Cerebellar cortex (tissue), 1 donor: Measurements from ENCODE around the gene PFN3.

Experiments
- DNase-seq: peaks from one replicate; pipeline ENCODE4 v3.0.0-alpha.2; 2015; ENCODE audit warnings: low spot score

Gene PFN3

DNA sequence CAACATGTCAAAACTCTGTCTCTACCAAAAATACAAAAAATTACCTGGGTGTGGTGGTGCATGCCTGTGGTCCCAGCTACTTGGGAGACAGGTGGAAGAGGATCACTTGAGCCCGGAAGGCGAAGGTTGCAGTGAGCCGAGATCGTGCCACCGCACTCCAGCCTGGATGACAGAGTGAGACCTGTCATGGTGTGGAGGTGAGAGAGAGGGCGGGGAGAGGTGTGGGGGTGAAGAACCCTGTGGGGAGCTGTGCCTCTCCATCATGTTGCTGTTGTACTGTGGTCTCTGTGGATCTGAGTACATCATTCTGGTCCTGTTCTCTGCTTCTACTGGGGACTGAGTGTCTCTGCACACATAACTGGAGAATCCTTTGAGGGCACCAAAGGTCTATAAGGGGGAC is 27.6 kb downstream of the PFN3 start:
- DNase-seq, result no peak

- no peak for DNase-seq
Observed at GRCh38 chr5:177372034-177372896, 28.2 kb downstream of the PFN3 start.

GRCh38 chr5:177371120-177372033 is 29.1 kb downstream of the PFN3 start:
- no peak for DNase-seq

DNA sequence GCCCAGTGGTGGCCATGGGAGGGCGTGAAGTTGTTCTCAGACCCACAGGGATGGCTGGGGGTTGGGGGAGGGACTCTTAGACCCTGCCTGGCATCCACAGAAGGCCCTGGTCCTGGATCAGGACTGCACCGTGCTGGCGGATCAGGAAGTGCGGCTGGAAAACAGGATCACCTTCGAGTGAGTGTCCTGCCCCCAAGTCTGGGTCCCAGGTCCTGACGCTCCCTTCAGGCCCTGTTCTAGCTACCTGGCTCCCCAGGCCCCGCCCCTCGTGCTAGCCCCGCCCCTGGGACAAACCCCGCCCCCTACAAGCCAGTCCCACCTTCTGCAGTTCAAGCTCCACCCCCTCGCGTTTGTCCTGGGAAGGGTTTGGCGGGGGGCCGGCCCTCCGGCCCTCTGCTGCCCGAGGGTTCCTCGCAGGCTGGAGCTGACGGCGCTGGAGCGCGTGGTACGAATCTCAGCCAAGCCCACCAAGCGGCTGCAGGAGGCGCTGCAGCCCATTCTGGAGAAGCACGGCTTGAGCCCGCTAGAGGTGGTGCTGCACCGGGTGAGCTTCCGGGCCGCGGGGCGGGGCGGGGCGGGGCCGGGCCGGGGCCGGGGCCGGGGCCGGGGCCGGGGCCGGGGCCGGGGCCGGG is 29.9 kb downstream of the PFN3 start:
- peak; percentile 81 for DNase-seq

- DNase-seq, result no peak
Observed at GRCh38 chr5:177369645-177370440, 30.6 kb downstream of the PFN3 start.

GRCh38 chr5:177368869-177369644 is 31.4 kb downstream of the PFN3 start:
- peak; percentile 59 for DNase-seq

- DNase-seq, result peak; percentile 24
Observed at GRCh38 chr5:177367981-177368868, 32.2 kb downstream of the PFN3 start.

GRCh38 chr5:177367323-177367848 is 33.1 kb downstream of the PFN3 start:
- no peak for DNase-seq

- peak; percentile 80 for DNase-seq
Observed at GRCh38 chr5:177366528-177367322, 33.7 kb downstream of the PFN3 start.

DNA sequence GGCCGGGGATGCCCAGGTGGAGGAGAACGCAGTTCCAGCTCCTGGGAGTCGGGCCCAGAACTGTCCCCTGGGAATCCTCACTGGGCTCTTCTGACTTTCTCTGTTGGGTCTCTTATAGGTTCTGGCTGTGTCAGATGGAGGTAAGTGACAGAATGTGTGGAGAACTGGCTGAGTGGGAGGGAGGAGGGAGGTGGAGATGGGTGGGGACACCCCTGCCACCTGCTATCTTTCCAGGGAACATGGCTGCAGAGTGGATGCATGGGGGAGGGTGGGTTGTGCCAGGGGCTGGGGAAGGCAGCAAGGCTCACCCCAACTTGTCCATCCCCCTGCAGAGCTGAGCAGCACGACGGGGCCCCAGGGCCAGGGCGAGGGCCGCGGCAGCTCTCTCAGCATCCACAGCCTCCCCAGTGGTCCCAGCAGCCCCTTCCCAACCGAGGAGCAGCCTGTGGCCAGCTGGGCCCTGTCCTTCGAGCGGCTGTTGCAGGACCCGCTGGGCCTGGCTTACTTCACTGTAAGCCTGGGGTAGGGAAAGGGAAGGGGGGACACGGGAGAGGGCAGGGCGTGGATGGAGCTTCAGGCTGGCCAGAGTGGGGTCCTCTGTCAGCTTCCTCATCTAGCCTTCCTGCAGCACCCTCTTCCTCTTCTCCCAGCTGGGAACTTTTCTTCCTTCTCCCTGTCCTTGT is 34.5 kb downstream of the PFN3 start:
- DNase-seq, result no peak

DNA sequence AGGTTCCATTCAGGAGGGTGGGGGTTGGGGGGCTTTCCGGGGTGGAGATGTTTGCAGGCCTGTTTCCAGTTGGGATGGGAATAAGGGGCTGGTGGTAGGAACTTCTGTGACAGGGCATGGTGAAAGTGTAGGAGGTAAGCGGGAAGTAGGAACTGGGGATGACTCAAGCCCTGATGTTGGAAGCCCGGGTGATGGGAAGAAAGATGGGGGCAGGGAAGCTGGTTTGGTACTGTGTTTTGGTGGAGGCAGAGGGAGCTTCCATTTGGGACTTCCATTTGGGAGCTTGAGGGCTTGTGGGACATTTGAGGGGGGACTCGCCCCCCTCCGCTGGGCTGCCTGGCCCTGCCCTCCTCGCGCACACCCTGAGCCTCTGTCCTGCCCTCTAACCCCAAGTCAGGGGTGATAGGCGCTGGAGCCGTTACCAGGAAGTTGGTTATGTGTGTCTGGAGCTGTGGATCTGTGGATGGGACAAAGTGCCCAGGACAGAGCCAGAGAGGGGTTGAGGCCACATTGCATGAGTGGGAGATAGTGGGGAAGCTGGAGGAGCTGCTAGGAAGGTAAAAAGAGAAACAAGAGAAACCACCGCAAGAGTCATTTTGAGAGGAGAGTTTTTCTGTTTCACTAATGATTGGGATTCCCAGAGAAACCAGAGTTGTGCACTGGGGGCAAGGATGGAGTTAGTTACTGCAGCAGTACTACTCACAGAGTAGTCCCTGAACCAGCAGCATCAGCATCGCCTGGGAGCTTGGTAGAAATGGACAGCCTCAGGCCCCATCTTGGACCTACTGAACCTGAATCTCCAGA is 36.1 kb downstream of the PFN3 start:
- no peak for DNase-seq

GRCh38 chr5:177363565-177363964 is 36.9 kb downstream of the PFN3 start:
- DNase-seq, result no peak

DNA sequence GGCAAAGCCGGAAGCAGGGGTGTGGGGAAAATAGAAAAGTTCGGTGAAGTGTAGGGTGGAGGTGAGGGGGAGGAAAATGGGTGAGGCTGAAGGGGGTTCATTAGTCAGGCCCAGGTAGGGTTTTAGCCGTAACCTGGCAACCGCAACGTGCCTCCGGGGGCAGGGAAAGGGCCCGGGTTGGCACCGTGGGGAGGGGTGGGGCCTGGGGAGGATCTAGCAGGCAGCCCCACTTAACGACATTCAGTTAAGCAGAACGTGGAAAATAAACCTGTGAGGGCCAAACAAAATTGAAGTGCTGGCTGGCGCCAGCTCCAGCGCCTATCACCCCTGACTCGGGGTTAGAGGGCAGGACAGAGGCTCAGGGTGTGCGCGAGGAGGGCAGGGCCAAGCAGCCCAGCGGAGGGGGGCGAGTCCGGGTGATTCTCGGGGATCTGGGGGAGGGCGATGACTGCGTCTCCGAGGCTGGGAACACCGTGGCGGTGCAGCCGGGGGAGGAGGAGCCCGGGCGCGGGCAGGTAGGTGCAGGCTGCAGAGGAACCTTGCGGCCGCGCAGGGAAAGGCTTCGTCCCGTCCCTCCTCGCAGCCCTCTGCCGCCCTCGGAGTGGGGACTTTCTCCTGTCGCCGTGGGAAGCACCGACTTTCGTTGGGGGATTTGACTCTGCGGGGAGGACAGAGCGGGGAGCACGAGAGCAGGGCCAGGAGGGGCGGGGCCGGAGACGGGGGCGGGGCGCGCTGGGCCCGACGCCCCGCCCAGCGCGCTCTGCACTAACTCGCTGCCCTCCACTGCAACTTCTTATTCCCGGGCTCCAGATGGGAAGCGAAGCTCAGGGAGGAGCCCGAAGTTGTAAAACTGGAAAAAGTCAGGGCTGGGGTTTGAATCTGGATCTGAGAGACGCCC is 37.6 kb downstream of the PFN3 start:
- DNase-seq, result peak; percentile 41

DNA sequence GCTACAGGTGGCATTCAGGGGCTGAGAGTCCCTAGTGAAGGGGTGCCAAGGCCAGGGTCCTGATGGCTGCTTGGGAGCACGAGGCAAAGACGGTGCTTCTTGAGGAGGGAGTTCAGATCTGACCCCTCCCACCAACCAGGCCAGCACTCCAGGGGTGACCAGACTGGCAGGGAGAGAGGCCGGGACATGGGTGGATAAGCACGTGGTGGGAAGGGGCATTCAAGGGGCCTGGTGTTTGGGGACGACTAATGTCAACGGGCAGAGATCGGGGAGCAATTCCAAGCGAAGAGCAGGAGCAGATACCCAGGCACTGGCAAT is 38.2 kb downstream of the PFN3 start:
- DNase-seq, result no peak

DNA sequence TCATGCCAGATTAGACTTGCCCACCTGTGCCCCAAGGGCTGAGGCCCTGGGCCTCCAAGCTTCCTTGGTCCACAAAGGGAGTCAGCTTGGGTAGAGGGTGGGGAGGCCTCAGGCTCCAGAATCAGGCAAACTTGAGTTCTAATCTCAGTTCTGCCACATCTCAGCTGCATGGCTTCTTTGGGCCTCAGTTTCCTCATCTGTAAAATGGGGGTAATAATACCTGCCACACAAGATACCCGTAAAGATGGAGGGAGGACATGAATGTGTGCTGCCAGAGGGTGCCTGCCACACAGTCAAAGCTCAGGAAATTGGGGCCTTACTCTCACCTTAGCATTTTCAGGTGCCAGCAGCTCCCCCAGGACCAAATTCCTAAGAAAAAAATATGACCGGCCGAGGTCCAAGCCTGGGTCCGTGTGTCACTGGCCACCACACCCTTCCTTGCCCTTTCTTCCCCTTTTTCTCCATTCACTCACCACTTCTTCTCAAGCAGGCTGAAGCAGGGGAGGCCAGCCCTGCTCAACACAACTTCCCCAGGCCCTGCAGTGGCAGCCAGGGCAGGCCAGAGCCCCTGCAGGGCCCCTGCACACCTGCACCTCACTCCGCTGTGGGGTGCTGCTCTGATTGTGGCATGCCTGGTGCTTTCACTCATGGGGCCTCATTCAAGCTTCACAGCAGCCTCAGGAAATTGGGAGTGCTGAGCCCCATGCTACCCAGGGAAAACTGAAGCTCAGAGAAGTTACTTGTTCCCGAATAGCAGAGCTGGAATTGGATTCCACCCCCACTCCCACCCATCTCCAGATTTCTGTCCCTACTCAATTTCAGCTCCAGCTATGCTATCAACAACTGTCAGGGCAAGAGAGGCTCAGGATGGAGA is 38.8 kb downstream of the PFN3 start:
- DNase-seq, result no peak
